Kidney epithelial cell (primary cell): ENCODE results near the gene CTF1. TPM values are rescaled to one million over a fixed set of nuclear protein-coding genes. Genes with fewer than 3 reads are reported as not detected.

Experiments used
- DNase-seq: peaks from one replicate; pipeline ENCODE4 v3.0.0-alpha.2; 2010; ENCODE audit warnings: low read depth
- H3K27me3 ChIP-seq: 2 replicates; pipeline ENCODE4 v1.6.0; 2011; ENCODE audit warnings: low read length; ENCODE audit not compliant: control insufficient read depth, insufficient read depth
- H3K36me3 ChIP-seq: 2 replicates; pipeline ENCODE4 v1.5.1; 2011; ENCODE audit warnings: low read length; ENCODE audit not compliant: control insufficient read depth, insufficient read depth
- H3K4me3 ChIP-seq: 2 replicates; pipeline ENCODE4 v1.5.1; 2011; ENCODE audit warnings: low read depth, mild to moderate bottlenecking, control low read depth, low read length
- CTCF ChIP-seq: IDR thresholded peaks from 2 replicates; pipeline ENCODE4 v1.5.1; 2011; ENCODE audit warnings: mild to moderate bottlenecking, moderate library complexity, low read length, control low read depth, inconsistent platforms; ENCODE audit not compliant: insufficient read depth, poor library complexity, severe bottlenecking
- total RNA-seq: library from RNA; depleted of rRNA; stranded (reverse); fragments of >200 nt; gene quantifications from 2 replicates; pipeline ENCODE4 v1.2.3, GENCODE V29; 2015

The CTF1 gene
- total RNA-seq, 1 donor from 2014 or later, result 1.4 TPM

GRCh38 chr16:30895627-30896260, 670 bp upstream of the CTF1 start:
- TF ChIP-seq CTCF, result no peak
- no peaks in the 10 kb centered on the region for H3K36me3 ChIP-seq
- no peaks in the 10 kb centered on the region for H3K27me3 ChIP-seq
- H3K4me3 ChIP-seq, result peak overlapping the region; percentile 63
- no peak for DNase-seq

DNA sequence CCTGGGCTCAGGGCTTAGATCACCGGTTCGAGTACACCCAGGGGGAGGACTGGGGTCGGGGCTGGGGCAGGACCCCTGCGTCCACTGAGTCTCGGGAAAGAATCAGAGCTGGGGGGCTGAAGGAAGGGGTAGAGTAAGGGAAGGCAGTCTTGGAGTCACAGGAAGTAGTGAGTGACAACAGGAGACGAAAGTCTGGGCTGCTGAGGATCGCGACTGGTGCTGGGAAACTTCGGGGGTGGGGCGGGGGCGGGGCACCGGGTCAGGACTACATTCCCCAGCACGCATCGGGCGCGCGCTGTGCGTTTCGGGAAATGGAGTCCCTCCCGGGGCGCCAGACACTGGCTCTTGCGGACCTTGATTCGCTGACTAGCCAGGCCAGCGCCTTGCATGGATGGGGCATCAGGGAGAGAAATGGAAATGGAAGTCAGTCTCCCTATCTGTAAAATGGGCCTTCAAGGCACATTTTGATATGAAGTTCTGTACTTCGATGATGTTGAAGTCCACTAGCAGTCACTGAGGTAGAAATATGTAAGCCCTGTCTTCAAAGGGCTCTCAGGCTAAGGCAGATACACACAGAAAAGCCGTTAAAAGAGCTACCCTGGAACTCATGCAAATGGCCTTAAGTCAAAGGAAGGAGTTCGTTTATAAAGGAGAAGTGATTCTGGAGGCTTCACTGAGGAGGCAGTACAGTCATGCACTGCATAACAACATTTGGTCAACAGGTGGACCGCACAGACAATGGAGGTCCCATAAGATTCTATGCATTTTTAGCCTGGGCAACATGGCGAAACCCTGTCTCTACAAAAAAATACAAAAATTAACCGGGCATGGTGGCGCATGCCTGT, 697 bp downstream of the CTF1 start:
- no peak for TF ChIP-seq CTCF
- H3K4me3 ChIP-seq, result peak overlapping the region; percentile 63
- no peaks in the 10 kb centered on the region for H3K36me3 ChIP-seq
- DNase-seq, result peak; percentile 59
- no peaks in the 10 kb centered on the region for H3K27me3 ChIP-seq

DNA sequence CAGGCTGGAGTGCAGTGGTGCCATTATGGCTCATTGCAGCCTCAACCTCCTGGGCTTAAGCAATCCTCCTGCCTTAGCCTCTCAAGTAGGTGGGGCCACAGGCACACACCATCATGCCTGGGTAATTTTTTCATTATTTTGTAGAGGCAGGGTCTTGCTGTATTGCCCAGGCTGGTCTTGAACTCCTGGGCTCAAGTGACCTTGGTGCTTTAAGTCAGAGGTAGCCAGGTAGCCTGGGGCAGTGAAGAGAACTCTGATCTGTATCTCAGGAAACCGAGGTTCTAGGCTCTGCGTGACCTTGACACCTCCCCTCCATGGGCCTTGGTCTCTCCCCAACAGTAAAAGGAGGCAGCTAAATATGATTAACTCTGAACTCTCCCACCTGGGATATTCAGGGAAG, 3.4 kb downstream of the CTF1 start:
- TF ChIP-seq CTCF, result no peak
- Histone ChIP-seq H3K4me3 (no peak overlapping the region), H3K36me3 (no peaks in the 10 kb centered on the region), H3K27me3 (no peaks in the 10 kb centered on the region)
- DNase-seq, result no peak

DNA sequence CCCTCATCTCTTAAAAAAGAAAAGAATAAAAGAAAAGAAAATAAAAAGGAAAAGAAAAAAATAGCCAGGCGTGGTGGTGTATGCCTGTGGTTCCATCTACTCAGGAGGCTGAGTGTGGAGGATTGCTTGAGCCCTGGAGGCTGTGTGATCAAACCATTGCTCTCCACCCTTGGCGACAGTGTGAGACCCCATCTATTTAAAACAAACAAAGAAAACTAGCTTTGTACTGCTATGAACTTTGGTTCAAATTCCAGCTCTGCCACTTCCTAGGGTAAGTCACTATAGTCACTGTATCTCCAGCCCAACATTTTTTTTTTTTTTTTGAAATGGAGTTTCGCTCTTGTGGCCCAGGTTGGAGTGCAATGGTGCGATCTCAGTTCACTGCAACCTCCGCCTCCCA, 4.2 kb downstream of the CTF1 start:
- TF ChIP-seq CTCF, result no peak
- Histone ChIP-seq H3K36me3 (no peaks in the 10 kb centered on the region), H3K27me3 (no peaks in the 10 kb centered on the region), H3K4me3 (no peak overlapping the region)
- no peak for DNase-seq

DNA sequence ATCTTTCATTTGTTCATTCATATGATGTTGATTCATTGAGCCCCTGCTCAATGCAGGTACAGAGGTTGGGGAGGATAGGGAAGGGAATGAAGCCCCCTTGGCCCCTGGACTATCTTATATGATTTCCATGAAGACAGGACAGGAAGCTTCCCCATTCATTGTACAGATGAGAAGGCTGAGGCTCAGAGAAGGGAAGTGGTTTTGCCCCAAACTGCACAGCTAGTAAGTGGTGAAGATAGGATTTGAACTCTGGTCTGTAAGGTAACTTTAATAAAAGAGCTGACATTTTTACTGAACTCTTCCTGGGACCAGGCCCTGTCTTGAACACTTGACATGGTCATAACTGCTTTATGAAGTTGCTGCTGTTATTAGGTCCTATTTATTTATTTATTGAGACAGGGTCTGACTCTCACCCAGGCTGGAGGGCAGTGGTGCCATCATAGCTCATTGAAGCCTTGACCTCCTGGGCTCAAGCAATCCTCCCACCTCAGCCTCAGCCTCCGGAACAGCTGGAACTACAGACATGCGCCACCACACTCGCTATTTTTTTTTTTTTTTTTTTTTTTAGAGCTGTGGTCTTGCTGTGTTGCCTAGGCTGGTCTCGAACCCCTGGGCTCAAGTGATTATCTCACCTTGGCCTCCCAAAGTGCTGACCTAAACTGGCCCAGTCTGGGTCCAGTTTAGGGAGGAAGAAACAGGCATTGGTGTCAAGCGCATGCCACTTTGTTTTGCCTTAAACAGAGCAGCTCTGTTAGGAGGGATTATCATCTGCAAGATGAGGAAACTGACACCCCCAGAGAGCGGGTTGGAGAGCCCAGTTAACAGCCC, 5.0 kb downstream of the CTF1 start:
- no peak for DNase-seq
- Histone ChIP-seq H3K36me3 (no peaks in the 10 kb centered on the region), H3K4me3 (peak overlapping the region; percentile 47), H3K27me3 (no peaks in the 10 kb centered on the region)
- no peak for TF ChIP-seq CTCF
